Upper lobe of left lung (tissue), 4 donors: ENCODE data around the gene CRYM.
"Not testable (repeated sequence)": the region's sequence is repeated elsewhere in the genome, so short reads cannot be mapped to it uniquely, and the experiment has no call there.

Experiments
- CTCF ChIP-seq, 6 experiments: fragments of 450-650 bp in 4 of 6; fragments of 200-600 bp in 2 of 6; sonication (generic) in 2 of 6; IDR thresholded peaks; one replicate each; pipeline ENCODE4 v1.5.1; 2016 to 2019; ENCODE audit warnings: antibody characterized with exemption in 6 of 6
- EP300 ChIP-seq, 4 donors: sonication (generic); formaldehyde crosslinking; IDR thresholded peaks; one replicate each; pipeline ENCODE4 v1.5.1; 2017; ENCODE audit warnings: antibody characterized with exemption in 4 of 4, control low read depth in 2 of 4
- POLR2A ChIP-seq, 4 donors: fragments of 450-650 bp; IDR thresholded peaks; one replicate each; pipeline ENCODE4 v1.5.1; 2016 to 2017; ENCODE audit warnings: antibody characterized with exemption in 4 of 4, mild to moderate bottlenecking in 2 of 4
- POLR2AphosphoS5 ChIP-seq, 2 donors: sonication (generic); formaldehyde crosslinking; IDR thresholded peaks; one replicate each; pipeline ENCODE4 v1.5.1; 2017; ENCODE audit warnings: antibody characterized with exemption in 2 of 2

GRCh38 chr16:21289789-21290188 lies 11.7 kb upstream of the CRYM start:
- TF ChIP-seq POLR2A, POLR2AphosphoS5, CTCF, EP300 (IDR thresholded peaks at IDR 0.05): not testable (repeated sequence)
